Stimulated activated naive CD8-positive, alpha-beta T cell treated with anti-CD3 and anti-CD28 coated beads, Interleukin-15, Interleukin-2, amounts not matched to agents 100 U/mL and 50 U/mL, for 24 hours (primary cell): ENCODE results near the gene FER1L5.

Source experiments
- ATAC-seq: fragments of 150-1000 bp; cut with Tn5 transposase; one replicate; pipeline ENCODE4 v1.10.0; 2021
- DNase-seq: peaks from one replicate; pipeline ENCODE4 v3.0.0; 2021

FER1L5 gene

DNA sequence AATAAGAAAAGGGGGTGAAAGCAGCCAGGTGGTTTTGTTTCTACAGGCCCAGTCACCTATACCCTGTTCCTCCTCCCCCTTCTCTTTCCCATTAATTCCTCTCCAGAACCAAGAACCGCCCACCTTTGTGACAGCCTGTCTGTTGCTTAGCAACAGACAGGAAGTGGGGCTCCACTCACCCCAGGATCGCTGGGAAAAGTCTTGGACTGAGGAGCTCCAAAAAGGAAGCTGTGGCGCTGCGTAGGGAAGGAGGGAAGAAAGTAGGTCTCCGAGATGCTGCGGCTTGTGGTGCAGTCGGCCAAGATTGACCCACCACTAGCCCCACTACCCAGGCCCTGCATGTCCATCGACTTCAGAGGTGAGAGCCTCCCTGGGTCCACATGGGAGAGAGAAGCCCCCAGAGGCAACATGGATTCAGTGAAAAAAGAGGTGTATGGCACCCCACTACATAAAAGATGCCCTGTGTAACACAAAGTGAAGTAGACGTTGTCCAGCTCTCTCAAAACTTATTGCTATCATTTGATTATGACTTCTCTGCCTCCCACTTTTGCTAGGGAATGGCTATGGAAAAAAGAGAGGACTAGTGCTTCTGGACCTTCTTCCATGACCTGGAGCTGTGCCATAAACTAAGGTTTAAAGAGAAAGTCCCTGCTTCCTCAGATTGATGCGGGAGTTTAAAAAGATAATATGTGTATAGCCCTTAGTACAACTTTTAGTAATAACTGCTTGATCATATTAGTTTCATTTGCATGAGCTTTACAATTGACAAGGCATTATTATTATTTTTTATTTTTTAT lies at the start of gene FER1L5:
Gene FER1L5, plus strand, starts transcription at position 201 of the 797 bp plus-strand sequence. Its CDS starts 73 bp downstream, at position 274.
- ATAC-seq = no peak

DNA sequence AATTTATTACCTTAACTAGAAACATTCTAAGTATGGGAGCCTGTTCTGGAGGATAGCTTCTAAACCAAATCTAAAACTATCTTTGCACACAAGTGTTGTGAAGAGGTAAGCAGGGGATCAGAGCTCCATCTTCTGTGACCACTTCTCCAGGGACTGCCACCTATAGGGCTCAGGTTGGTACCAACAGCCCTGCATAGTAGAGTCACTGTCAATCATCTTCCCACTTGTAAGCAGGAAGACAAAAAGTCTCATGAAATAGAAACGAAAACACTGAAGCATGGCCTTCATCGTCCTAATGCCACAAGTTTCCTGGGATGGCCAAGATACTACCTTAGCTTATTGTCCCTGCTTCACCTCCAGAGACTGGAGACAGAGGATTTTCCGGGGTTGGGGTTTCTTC lies 48.3 kb upstream of the FER1L5 start:
- no peak for DNase-seq
- no peak for ATAC-seq

More for the DNA sequence above, at the start of gene FER1L5:
- DNase-seq = no peak

GRCh38 chr2:96594691-96595152 lies 47.8 kb upstream of the FER1L5 start:
- no peak for DNase-seq
- peak; percentile 82 for ATAC-seq

DNA sequence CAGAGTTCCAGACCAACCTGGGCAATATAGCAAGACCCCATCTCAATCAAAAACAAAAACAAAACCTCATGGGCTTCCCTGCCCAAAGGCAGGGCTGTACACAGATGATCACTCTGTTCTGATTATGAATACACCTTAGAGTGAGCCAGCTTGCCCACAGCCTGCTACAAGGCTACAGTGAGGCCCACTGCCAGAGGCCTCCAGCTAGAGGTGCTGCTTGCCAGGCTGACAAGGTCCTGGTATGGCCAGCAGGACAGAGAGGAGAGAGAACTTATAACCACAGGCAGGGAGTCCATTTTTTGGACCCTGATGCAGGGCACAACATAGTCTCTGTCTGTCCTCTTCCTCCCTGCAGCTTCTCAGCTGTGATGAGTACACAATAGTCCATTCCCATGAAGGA lies 46.0 kb upstream of the FER1L5 start:
- DNase-seq = no peak
- ATAC-seq = no peak

DNA sequence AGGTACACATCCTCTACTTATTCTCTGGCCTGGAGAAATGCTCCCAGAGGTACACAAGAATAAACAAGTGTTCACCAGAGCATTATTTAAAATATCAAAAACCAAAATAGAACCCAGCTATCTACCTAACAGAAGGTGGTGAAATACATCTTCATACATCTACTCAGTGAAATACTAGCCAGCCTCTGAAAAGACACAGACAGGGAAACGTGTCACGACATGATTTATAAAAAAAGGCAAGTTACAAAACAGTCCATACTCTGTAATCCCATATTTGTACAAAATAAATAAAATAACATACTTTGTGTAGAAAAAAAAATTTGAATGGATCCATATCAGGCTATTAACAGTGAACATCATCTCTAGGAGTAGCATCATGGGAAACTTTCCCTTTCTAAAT lies 42.6 kb upstream of the FER1L5 start:
- ATAC-seq = no peak
- DNase-seq = no peak

GRCh38 chr2:96601382-96602292 lies 40.9 kb upstream of the FER1L5 start:
- peak; percentile 95 for ATAC-seq
- peak; percentile 30 for DNase-seq

DNA sequence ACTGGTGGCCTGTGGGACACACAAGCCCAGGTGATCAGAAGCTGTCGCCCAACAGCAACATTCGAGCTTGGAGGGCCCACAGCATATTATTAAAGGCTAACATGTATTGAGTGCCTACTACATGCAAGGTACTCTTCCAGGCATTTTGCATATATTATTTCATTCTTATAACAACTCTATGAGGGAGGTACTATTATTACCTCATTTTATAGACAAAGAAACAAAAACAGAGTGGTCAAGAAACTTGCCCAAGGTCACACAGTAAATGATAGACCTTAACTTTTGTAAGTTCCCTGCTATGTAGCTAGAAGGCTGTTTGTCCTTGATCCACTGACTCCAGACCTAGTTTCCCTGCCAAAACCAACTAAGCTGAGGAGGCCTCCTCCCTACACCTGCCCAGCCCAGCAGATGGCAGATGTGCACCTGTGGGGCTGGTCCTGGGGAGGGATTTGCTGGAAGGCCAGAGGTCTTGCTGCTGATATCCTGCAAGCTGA lies 40.2 kb upstream of the FER1L5 start:
- ATAC-seq (no peak), DNase-seq (no peak)

- ATAC-seq = no peak
- no peak for DNase-seq
Measured at GRCh38 chr2:96604104-96604503, 38.5 kb upstream of the FER1L5 start.

DNA sequence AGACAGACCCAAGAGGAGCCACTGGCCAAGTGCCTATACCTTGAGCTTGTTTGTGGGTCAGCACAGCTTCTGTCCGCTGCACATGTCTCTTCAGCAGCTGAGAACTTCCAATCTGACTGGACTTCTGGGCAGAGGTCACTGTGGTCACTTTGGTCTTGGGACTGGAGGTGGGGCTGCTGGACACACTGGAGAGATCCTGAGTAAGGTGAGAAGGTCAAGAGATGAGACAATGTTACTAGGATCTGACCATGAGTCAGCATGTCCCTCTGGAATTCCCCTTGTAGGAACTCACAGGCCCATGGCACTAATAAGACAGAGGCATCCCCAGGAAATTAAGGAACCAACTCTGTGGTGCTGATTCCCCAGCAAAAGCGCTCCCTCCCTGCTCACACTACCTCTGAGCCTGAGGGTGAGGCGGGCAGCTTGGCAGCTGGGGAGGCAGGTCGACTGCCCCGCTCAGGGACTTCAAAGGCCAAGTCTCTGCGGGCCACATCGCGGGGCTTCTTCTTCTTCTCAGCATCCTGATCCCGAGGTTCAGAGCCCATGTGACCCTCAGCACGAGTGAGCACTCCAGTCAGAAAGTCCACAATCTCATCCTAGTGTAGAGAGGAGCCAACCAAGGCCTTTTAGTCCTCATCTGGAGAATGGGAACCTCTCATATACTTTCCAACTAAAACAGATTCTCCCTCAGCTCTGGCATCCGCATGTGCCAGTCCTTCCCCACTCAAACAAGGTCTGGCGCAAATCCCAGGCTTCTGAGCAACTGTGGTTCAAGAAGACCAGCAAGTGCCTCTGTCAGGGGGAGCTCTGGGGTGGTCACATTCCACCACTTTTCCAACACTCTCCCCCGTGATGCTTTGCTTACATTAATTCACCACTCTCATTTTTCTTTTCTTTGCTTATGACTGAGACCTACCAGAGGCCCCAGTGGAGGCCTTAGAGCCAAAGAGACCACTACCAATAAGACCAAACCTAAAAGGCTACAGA lies 33.8 kb upstream of the FER1L5 start:
- ATAC-seq (no peak), DNase-seq (no peak)

- ATAC-seq = no peak
- no peak for DNase-seq
Measured at GRCh38 chr2:96616128-96616527, 26.4 kb upstream of the FER1L5 start.

- no peak for DNase-seq
- no peak for ATAC-seq
Measured at GRCh38 chr2:96616535-96616934, 26.0 kb upstream of the FER1L5 start.

GRCh38 chr2:96617012-96617411 lies 25.6 kb upstream of the FER1L5 start:
- no peak for ATAC-seq

DNA sequence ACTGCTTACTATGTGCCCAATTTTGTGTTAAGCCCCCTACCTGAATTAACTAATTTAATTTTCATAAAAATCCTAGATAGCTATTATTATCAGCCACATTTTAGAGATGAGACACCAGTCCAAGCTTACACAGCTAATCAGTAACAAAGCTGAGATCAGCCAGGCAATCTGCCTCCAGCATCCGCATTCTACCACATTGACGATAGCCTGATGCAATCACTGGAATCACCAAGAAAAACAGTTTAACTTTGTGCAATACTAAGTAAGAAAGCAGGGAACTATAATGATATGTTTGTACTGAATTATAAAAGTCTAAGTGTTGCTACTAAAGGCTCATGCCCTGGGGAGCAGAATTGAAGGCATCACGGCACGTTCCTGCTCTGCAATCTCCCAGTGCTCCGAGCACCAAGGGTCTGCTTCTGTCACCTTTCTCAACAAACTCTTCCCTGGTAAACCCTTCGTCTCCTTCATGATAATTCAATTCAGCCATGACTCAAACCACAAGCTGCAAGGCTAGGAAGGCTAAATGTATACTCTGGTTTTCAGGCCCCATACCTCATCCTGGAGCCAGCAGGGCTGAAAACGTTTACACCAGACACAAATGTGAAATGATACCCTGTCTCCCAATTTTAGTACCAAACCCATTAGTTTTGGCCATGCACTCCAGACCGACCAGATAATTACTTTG lies 23.8 kb upstream of the FER1L5 start:
- DNase-seq (no peak), ATAC-seq (no peak)

More at GRCh38 chr2:96617012-96617411, 25.6 kb upstream of the FER1L5 start:
- no peak for DNase-seq

- ATAC-seq (no peak), DNase-seq (no peak)
Measured at GRCh38 chr2:96622544-96622943, 20.0 kb upstream of the FER1L5 start.

- ATAC-seq (no peak), DNase-seq (no peak)
Measured at GRCh38 chr2:96623116-96623515, 19.4 kb upstream of the FER1L5 start.

DNA sequence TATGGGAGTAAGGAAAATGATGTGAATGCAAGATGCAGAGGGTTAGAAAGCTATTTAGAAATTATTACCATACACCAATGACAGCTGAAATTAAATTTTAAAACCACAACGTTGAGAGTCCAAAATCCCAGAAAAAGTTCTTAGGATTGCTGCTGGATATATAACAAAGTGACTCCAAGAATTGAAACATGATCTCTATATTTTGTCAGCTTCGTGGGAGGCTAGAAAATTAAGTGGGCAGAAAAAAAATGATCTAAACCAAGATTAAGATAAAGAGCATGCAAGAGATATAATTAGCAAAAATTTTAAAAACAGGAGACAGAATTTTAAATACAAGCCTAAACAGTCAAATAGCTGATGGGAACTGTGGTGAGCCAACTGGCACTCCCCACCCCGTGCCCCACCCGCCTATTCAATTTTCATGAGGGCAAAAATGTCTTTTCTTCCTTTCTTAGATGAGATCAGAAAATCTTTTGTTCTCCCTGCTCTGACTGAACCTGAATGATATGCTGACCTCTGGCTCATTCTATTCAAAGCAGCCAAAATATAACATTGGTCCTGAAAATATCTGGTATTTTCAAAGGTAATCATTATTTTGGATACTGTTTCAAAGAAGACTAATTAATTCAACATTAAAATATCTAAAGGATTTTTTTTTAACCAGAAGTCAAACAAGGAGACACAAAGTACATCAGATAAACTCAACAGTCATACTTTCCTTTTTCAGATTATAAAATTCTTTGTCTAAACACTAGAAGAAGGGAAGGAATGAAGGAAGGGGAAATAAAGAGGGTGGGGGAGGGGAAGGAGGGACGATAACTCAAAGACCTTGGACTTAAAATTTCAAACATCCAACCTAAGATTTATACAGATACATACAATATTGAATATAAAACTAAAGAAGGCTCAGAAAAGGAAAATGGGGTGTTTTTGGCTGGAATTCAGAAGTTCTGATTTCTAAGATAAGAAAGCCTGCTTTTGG lies 16.7 kb upstream of the FER1L5 start:
- no peak for DNase-seq
- no peak for ATAC-seq

- ATAC-seq = no peak
- DNase-seq = no peak
Measured at GRCh38 chr2:96626553-96626942, 16.0 kb upstream of the FER1L5 start.

GRCh38 chr2:96631804-96632435 lies 10.6 kb upstream of the FER1L5 start:
- no peak for DNase-seq
- no peak for ATAC-seq

DNA sequence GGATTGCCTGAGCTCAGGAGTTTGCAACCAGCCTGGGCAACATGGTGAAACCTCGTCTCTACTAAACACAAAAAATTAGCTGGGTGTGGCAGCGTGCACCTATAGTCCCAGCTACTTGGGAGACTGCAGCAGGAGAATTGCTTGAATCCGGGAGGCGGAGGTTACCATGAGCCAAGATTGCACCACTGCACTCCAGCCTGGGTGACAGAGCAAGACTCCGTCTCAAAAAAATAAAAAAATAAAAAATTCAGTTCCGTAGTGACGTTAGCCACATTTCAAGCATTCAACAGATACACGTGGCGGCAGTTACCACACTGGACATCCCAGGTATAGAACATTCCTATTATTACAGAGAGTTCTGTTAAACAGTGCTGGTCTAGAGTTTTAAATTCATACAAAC lies 8.9 kb upstream of the FER1L5 start:
- DNase-seq = no peak
- no peak for ATAC-seq
